Thoracic aorta (tissue), 2 donors: ENCODE results near the gene BLOC1S4. TPM values are rescaled to one million over a fixed set of nuclear protein-coding genes. Genes with fewer than 3 reads are reported as not detected.
A peak's percentile ranks its signal among the peaks of the same experiment; 100 is the strongest.
"Not testable (repeated sequence)": the region's sequence is repeated elsewhere in the genome, so short reads cannot be mapped to it uniquely, and the experiment has no call there.

Experiments
- ATAC-seq: fragments of 150-250 bp; one replicate; pipeline ENCODE4 v1.8.0; 2017; ENCODE audit warnings: low read depth; ENCODE audit not compliant: insufficient number of reproducible peaks, low FRiP score
- DNase-seq: peaks from one replicate; pipeline ENCODE4 v3.0.0-alpha.2; 2020; ENCODE audit warnings: low spot score
- H3K27ac ChIP-seq, 2 donors: fragments of 200-600 bp; sonication (generic); 1 replicate in 1 of 2; 2 replicates in 1 of 2; pipeline ENCODE4 v1.5.1; 2016; ENCODE audit warnings: mild to moderate bottlenecking in 2 of 2, moderate library complexity in 2 of 2
- H3K27me3 ChIP-seq: fragments of 200-600 bp; sonication (generic); replicated peaks from 2 replicates; pipeline ENCODE4 v1.6.0; 2016; ENCODE audit warnings: mild to moderate bottlenecking; ENCODE audit not compliant: insufficient read depth
- H3K36me3 ChIP-seq: fragments of 200-600 bp; sonication (generic); one replicate; pipeline ENCODE4 v1.5.1; 2016
- H3K4me1 ChIP-seq, 2 donors: fragments of 200-600 bp; sonication (generic); 1 replicate in 1 of 2; 2 replicates in 1 of 2; pipeline versions ENCODE4 v1.5.1 to v1.6.0; 2016; ENCODE audit warnings: low read depth in 2 of 2, mild to moderate bottlenecking in 1 of 2; ENCODE audit not compliant: control insufficient read depth in 1 of 2
- H3K4me3 ChIP-seq: fragments of 200-600 bp; sonication (generic); 2 replicates; pipeline ENCODE4 v1.5.1; 2016; ENCODE audit warnings: mild to moderate bottlenecking
- H3K9me3 ChIP-seq: fragments of 200-600 bp; sonication (generic); 2 replicates; pipeline ENCODE4 v1.5.1; 2016
- CTCF ChIP-seq: fragments of 200-600 bp; sonication (generic); IDR thresholded peaks from one replicate; pipeline ENCODE4 v1.5.1; 2019; ENCODE audit warnings: antibody characterized with exemption
- total RNA-seq, 2 donors: library from RNA; depleted of rRNA; stranded (reverse); fragments of >200 nt; gene quantifications; one replicate each; pipeline versions ENCODE4 v1.1.0 to v1.2.3, GENCODE V29; 2016

Gene BLOC1S4
- 10 to 100 TPM; 18.1 to 27.4 TPM for total RNA-seq

DNA sequence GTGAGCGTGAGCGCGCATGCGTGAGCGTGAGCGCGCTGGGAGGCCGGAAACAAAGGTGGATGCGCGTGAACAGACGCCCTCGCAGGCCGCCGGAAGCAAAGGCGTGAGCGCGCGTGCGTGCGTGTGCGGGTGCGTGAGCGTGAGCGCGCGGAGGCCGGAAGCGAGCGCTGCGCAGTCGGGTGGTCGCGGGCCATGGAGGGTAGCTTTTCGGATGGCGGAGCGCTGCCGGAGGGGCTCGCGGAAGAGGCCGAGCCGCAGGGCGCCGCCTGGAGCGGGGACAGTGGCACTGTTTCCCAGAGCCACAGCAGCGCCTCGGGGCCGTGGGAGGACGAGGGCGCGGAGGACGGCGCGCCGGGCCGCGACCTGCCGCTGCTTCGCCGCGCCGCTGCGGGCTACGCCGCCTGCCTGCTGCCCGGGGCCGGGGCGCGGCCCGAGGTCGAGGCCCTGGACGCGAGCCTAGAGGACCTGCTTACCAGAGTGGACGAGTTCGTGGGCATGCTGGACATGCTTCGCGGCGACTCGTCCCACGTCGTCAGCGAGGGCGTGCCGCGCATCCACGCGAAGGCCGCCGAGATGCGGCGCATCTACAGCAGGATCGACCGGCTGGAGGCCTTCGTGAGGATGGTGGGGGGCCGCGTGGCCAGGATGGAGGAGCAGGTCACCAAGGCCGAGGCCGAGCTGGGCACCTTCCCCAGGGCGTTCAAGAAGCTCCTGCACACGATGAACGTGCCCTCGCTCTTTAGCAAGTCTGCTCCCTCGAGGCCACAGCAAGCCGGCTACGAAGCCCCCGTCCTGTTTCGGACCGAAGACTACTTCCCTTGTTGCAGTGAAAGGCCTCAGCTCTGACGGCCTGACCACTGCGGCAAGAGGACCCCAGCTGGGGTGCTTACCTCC is at the start of gene BLOC1S4:
TSS of gene BLOC1S4 (plus strand) at position 157 of the 894 bp plus-strand sequence. CDS start at position 193, 36 bp downstream.
- DNase-seq (peak; percentile 38), ATAC-seq (peak; percentile 42)
- peak within 1 kb of the TSS; percentile 85 for H3K4me3 ChIP-seq
- H3K27ac ChIP-seq = peak within 1 kb of the TSS; percentile 77 to 78
- TF ChIP-seq CTCF = no peak
- no peaks in the 10 kb centered on the region for H3K9me3 ChIP-seq
- H3K4me1 ChIP-seq = peaks cover 12 to 19% of the 10 kb centered on the region in 2 donors
- H3K27me3 ChIP-seq = no peaks in the 10 kb centered on the region
- H3K36me3 ChIP-seq = no peaks in the 10 kb centered on the region

- no peaks in the 10 kb centered on the region for H3K27me3 ChIP-seq
- H3K4me1 ChIP-seq = peaks cover 4 to 19% of the 10 kb centered on the region in 2 donors
- H3K9me3 ChIP-seq = no peaks in the 10 kb centered on the region
- no peak overlapping the region for H3K27ac ChIP-seq
- ATAC-seq (no peak), DNase-seq (no peak)
- no peaks in the 10 kb centered on the region for H3K36me3 ChIP-seq
- no peak for TF ChIP-seq CTCF
- H3K4me3 ChIP-seq = no peak overlapping the region
Measured at GRCh38 chr4:6668391-6668790, 47.6 kb upstream of the BLOC1S4 start.

DNA sequence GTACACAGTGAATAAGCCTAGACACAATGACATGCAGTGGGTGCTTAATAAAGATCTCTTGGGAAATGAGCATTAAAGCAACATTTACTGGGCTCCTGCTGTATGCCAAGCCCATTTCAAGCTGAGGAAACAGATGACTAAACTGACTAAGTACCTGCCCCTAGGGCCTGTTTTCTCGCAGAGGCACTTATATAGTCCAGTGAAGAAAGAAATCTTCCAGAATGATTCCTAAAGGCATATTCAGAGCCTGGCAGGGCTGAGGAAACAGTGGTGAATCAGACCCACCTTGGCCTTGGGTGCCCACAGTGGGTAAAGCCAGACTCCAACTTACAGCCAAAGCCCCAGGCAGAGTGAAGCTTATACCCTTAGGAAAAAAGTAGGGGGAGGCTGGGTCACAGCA is 44.3 kb upstream of the BLOC1S4 start:
- peaks cover 18 to 25% of the 10 kb centered on the region in 2 donors for H3K4me1 ChIP-seq
- no peak overlapping the region for H3K4me3 ChIP-seq
- no peaks in the 10 kb centered on the region for H3K36me3 ChIP-seq
- ATAC-seq = no peak
- no peak for DNase-seq
- no peak overlapping the region for H3K27ac ChIP-seq
- TF ChIP-seq CTCF = no peak
- no peaks in the 10 kb centered on the region for H3K27me3 ChIP-seq
- H3K9me3 ChIP-seq = no peaks in the 10 kb centered on the region

- ATAC-seq = no peak
Measured at GRCh38 chr4:6672131-6672530, 43.8 kb upstream of the BLOC1S4 start.

DNA sequence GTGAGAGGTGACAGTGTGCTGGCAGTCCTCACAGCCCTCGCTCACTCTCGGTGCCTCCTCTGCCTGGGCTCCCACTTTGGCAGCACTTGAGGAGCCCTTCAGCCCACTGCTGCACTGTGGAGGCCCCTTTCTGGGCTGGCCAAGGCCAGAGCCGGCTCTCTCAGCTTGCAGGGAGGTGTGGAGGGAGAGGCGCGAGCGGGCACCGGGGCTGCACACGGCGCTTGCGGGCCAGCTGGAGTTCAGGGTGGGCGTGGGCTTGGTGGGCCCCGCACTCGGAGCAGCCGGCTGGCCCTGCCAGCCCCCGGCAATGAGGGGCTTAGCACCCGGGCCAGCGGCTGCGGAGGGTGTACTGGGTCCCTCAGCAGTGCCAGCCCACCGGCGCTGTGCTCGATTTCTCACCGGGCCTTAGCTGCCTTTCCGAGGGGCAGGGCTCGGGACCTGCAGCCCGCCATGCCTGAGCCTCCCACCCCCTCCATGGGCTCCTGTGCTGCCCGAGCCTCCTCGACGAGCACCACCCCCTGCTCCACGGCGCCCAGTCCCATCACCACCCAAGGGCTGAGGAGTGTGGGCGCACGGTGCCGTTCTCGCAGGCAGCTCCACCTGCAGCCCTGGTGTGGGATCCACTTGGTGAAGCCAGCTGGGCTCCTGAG is 43.3 kb upstream of the BLOC1S4 start:
- H3K36me3 ChIP-seq, H3K9me3 ChIP-seq, H3K27me3 ChIP-seq, ATAC-seq, DNase-seq: not testable (repeated sequence)
- H3K4me3 ChIP-seq = peak overlapping the region; percentile 88
- H3K4me1 ChIP-seq = peaks cover 19 to 32% of the 10 kb centered on the region in 2 donors
- H3K27ac ChIP-seq = peak overlapping the region in 1 of 2 donors; percentile 87

More at GRCh38 chr4:6672131-6672530, 43.8 kb upstream of the BLOC1S4 start:
- Histone ChIP-seq H3K4me3 (no peak overlapping the region), H3K9me3 (no peaks in the 10 kb centered on the region), H3K27ac (no peak overlapping the region), H3K36me3 (no peaks in the 10 kb centered on the region), H3K27me3 (no peaks in the 10 kb centered on the region), H3K4me1 (peaks cover 19 to 30% of the 10 kb centered on the region in 2 donors)
- no peak for DNase-seq
- TF ChIP-seq CTCF = no peak

GRCh38 chr4:6673191-6673659 is 42.7 kb upstream of the BLOC1S4 start:
- H3K9me3 ChIP-seq, DNase-seq, H3K36me3 ChIP-seq, H3K27me3 ChIP-seq, ATAC-seq: not testable (repeated sequence)
- Histone ChIP-seq H3K4me3 (peak overlapping the region; percentile 88), H3K27ac (peak overlapping the region; percentile 75 to 87), H3K4me1 (peaks cover 19 to 32% of the 10 kb centered on the region in 2 donors)
